Lower leg skin (tissue), 3 donors: ENCODE measurements around the gene TDRD3.

Source experiments
- CTCF ChIP-seq, 3 donors: fragments of 450-650 bp; IDR thresholded peaks; one replicate each; pipeline ENCODE4 v1.5.1; 2016; ENCODE audit warnings: antibody characterized with exemption in 3 of 3, mild to moderate bottlenecking in 3 of 3, moderate library complexity in 2 of 3
- POLR2A ChIP-seq, 2 donors: fragments of 450-650 bp; IDR thresholded peaks; one replicate each; pipeline ENCODE4 v1.6.1; 2016 to 2017; ENCODE audit warnings: antibody characterized with exemption in 2 of 2, mild to moderate bottlenecking in 1 of 2, moderate library complexity in 1 of 2

GRCh38 chr13:60347690-60348089, 49.3 kb upstream of the TDRD3 start:
- TF ChIP-seq POLR2A (IDR thresholded peaks at IDR 0.05): no peak
- TF ChIP-seq CTCF (IDR thresholded peaks at IDR 0.05): no peak
